H1 (cell line): ENCODE results near the gene MYO9A. TPM values are rescaled to one million over a fixed set of nuclear protein-coding genes. Genes with fewer than 3 reads are reported as not detected.

Source experiments
- CTCF ChIA-PET: fragments of 300-600 bp; sonication (Branson Sonifier 250); formaldehyde crosslinking; loops from one replicate; lab custom pipeline; 2021; ENCODE audit not compliant: partially characterized antibody; lab: Charles Lee
- POLR2A ChIA-PET: fragments of 300-600 bp; sonication (Branson Sonifier 250); formaldehyde crosslinking; loops from one replicate; lab custom pipeline; 2021; ENCODE audit warnings: inconsistent platforms; ENCODE audit not compliant: partially characterized antibody; lab: Charles Lee
- DNase-seq, 2 experiments: peaks; one replicate each; pipeline versions ENCODE4 v3.0.0 to v3.0.0-alpha.2; 2010 to 2022; ENCODE audit warnings: low spot score in 2 of 2, low read depth in 1 of 2, mixed read lengths in 1 of 2
- FAIRE-seq: peaks from 2 replicates; lab custom pipeline; 2011; peaks lifted over from hg19 to GRCh38; lab: Jason Lieb, UNC
- H2AFZ ChIP-seq: 2 replicates; pipeline ENCODE4 v1.8.1; 2012; ENCODE audit warnings: low read length, inconsistent platforms
- H2AK5ac ChIP-seq: 2 replicates; pipeline ENCODE4 v1.6.1; 2013; ENCODE audit warnings: low read depth, low read length
- H2BK120ac ChIP-seq: replicated peaks from 2 replicates; pipeline ENCODE3; 2013; ENCODE audit warnings: low read depth, low read length, inconsistent platforms
- H2BK12ac ChIP-seq: 2 replicates; pipeline ENCODE4 v1.6.1; 2013; ENCODE audit warnings: low read depth, low read length
- H2BK15ac ChIP-seq: 2 replicates; pipeline ENCODE4 v1.6.1; 2013; ENCODE audit warnings: low read length
- H2BK20ac ChIP-seq: 2 replicates; pipeline ENCODE4 v1.6.1; 2013; ENCODE audit warnings: low read length
- H2BK5ac ChIP-seq: 2 replicates; pipeline ENCODE4 v1.6.1; 2013; ENCODE audit warnings: low read depth, low read length
- H3K14ac ChIP-seq: 2 replicates; pipeline ENCODE4 v1.6.1; 2013; ENCODE audit warnings: inconsistent platforms; ENCODE audit not compliant: insufficient read length
- H3K18ac ChIP-seq: 2 replicates; pipeline ENCODE4 v1.6.1; 2013; ENCODE audit warnings: low read length; ENCODE audit errors: extremely low read depth
- H3K23ac ChIP-seq: 2 replicates; pipeline ENCODE4 v1.6.1; 2013; ENCODE audit warnings: inconsistent platforms; ENCODE audit not compliant: insufficient read length
- H3K23me2 ChIP-seq: 2 replicates; pipeline ENCODE4 v1.6.1; 2013; ENCODE audit warnings: low read depth, low read length
- H3K27ac ChIP-seq: 2 replicates; pipeline ENCODE4 v1.6.1; 2011; ENCODE audit warnings: low read depth, low read length, inconsistent platforms
- H3K27me3 ChIP-seq, 4 experiments: replicated peaks in 1 of 4; 1 replicate in 1 of 4; 2 replicates in 3 of 4; pipeline versions ENCODE4 v1.6.1 to v1.8.1; 2011 to 2013; ENCODE audit warnings: low read length in 3 of 4, mild to moderate bottlenecking in 3 of 4, inconsistent platforms in 2 of 4, mixed read lengths in 2 of 4, moderate library complexity in 1 of 4; ENCODE audit not compliant: control insufficient read depth in 3 of 4, insufficient read depth in 3 of 4; ENCODE audit errors: extremely low read depth in 1 of 4
- H3K36me3 ChIP-seq, 4 experiments: 2 replicates each; pipeline versions ENCODE4 v1.6.1 to v1.8.1; 2011 to 2013; ENCODE audit warnings: mild to moderate bottlenecking in 4 of 4, low read length in 3 of 4, moderate library complexity in 2 of 4, control low read depth in 1 of 4, inconsistent platforms in 1 of 4; ENCODE audit not compliant: insufficient read depth in 4 of 4, control insufficient read depth in 2 of 4
- H3K4ac ChIP-seq: replicated peaks from 2 replicates; pipeline ENCODE3; 2013; ENCODE audit warnings: low read length, low read depth, mixed read lengths, inconsistent platforms; ENCODE audit not compliant: insufficient read length
- H3K4me1 ChIP-seq, 4 experiments: replicated peaks in 1 of 4; 1 replicate in 1 of 4; 2 replicates in 3 of 4; pipeline versions ENCODE4 v1.6.1 to v1.8.1; 2011 to 2013; ENCODE audit warnings: low read length in 3 of 4, inconsistent platforms in 2 of 4, mixed read lengths in 1 of 4; ENCODE audit not compliant: insufficient read depth in 4 of 4, control insufficient read depth in 3 of 4
- H3K4me2 ChIP-seq, 2 experiments: 2 replicates each; pipeline versions ENCODE4 v1.6.1 to v1.8.1; 2011 to 2013; ENCODE audit warnings: low read depth in 2 of 2, low read length in 2 of 2, control low read depth in 1 of 2, inconsistent platforms in 1 of 2, mild to moderate bottlenecking in 1 of 2; ENCODE audit not compliant: insufficient read depth in 1 of 2
- H3K4me3 ChIP-seq, 4 experiments: fragments of 200-600, 300-600 bp in 1 of 4; sonication (generic), shearing (Covaris generic), sonication (Bioruptor Twin) in 1 of 4; 2 replicates each; pipeline versions ENCODE4 v1.5.1 to v1.8.1; 2011 to 2016; ENCODE audit warnings: low read length in 4 of 4, low read depth in 3 of 4, control low read depth in 2 of 4, inconsistent platforms in 2 of 4, mild to moderate bottlenecking in 2 of 4, mixed read lengths in 1 of 4, moderate library complexity in 1 of 4; ENCODE audit not compliant: insufficient read depth in 2 of 4; ENCODE audit errors: extremely low read depth in 1 of 4
- H3K56ac ChIP-seq: replicated peaks from 2 replicates; pipeline ENCODE3; 2013; ENCODE audit warnings: low read depth, mild to moderate bottlenecking, mixed read lengths, low read length, inconsistent platforms; ENCODE audit not compliant: insufficient read length
- H3K79me1 ChIP-seq: 2 replicates; pipeline ENCODE4 v1.6.1; 2013; ENCODE audit warnings: low read depth, low read length, control low read depth
- H3K79me2 ChIP-seq, 2 experiments: 2 replicates each; pipeline versions ENCODE4 v1.6.1 to v1.8.1; 2012 to 2013; ENCODE audit warnings: low read length in 2 of 2, mild to moderate bottlenecking in 2 of 2, inconsistent platforms in 1 of 2; ENCODE audit not compliant: insufficient read depth in 2 of 2, control insufficient read depth in 1 of 2
- H3K9ac ChIP-seq, 4 experiments: replicated peaks in 1 of 4; 1 replicate in 1 of 4; 2 replicates in 3 of 4; pipeline versions ENCODE4 v1.6.1 to v1.8.1; 2011 to 2013; ENCODE audit warnings: low read depth in 3 of 4, low read length in 3 of 4, control low read depth in 2 of 4, mild to moderate bottlenecking in 2 of 4, moderate library complexity in 2 of 4, inconsistent platforms in 1 of 4; ENCODE audit errors: extremely low read depth in 1 of 4
- H3K9me3 ChIP-seq, 2 experiments: 2 replicates each; pipeline versions ENCODE4 v1.6.1 to v1.8.1; 2012 to 2013; ENCODE audit warnings: mild to moderate bottlenecking in 2 of 2, moderate library complexity in 2 of 2, control low read depth in 1 of 2, inconsistent platforms in 1 of 2, low read depth in 1 of 2, low read length in 1 of 2, mixed read lengths in 1 of 2; ENCODE audit not compliant: insufficient read depth in 2 of 2
- H4K20me1 ChIP-seq, 2 experiments: replicated peaks in 1 of 2; 2 replicates each; pipeline versions ENCODE3 to v1.8.1; 2011 to 2013; ENCODE audit warnings: inconsistent platforms in 2 of 2, low read length in 2 of 2, mild to moderate bottlenecking in 1 of 2; ENCODE audit not compliant: insufficient read depth in 2 of 2, control insufficient read depth in 1 of 2
- H4K5ac ChIP-seq: 2 replicates; pipeline ENCODE4 v1.6.1; 2013; ENCODE audit warnings: low read length, low read depth, mixed read lengths, inconsistent platforms; ENCODE audit not compliant: insufficient read length
- H4K8ac ChIP-seq: 2 replicates; pipeline ENCODE4 v1.8.0; 2013; ENCODE audit warnings: mild to moderate bottlenecking, moderate library complexity, low read length, inconsistent platforms; ENCODE audit not compliant: insufficient read depth; ENCODE audit errors: extremely low read depth
- H4K91ac ChIP-seq: replicated peaks from 2 replicates; pipeline ENCODE3; 2013; ENCODE audit warnings: low read length, mixed read lengths, inconsistent platforms; ENCODE audit not compliant: insufficient read length
- ASH2L ChIP-seq: fragments of 200-600, 300-600 bp; sonication (generic); IDR thresholded peaks from one replicate; pipeline ENCODE4 v1.7.1; 2017; ENCODE audit warnings: low read length
- BCL11A ChIP-seq, 2 experiments: IDR thresholded peaks; one replicate each; pipeline ENCODE4 v1.6.1; 2011; ENCODE audit warnings: low read depth in 2 of 2, low read length in 2 of 2, mild to moderate bottlenecking in 2 of 2
- CEBPB ChIP-seq: IDR thresholded peaks from 2 replicates; pipeline ENCODE4 v1.6.1; 2012; ENCODE audit warnings: low read depth, low read length
- EP300 ChIP-seq, 2 experiments: IDR thresholded peaks; 1 replicate in 1 of 2; 2 replicates in 1 of 2; pipeline ENCODE4 v1.6.1; 2011 to 2012; ENCODE audit warnings: low read depth in 2 of 2, low read length in 2 of 2, mild to moderate bottlenecking in 2 of 2, borderline replicate concordance in 1 of 2, inconsistent platforms in 1 of 2, moderate library complexity in 1 of 2
- HDAC2 ChIP-seq, 2 experiments: fragments of 300-600 bp in 1 of 2; sonication (generic) in 1 of 2; IDR thresholded peaks; 2 replicates each; pipeline ENCODE4 v1.6.1; 2011 to 2012; ENCODE audit warnings: low read depth in 2 of 2, low read length in 2 of 2, mild to moderate bottlenecking in 2 of 2, moderate library complexity in 2 of 2, borderline replicate concordance in 1 of 2, inconsistent platforms in 1 of 2
- HDAC6 ChIP-seq: IDR thresholded peaks from one replicate; pipeline ENCODE4 v1.7.1; 2012; ENCODE audit warnings: low read depth, mild to moderate bottlenecking, inconsistent platforms, low read length, moderate library complexity
- JUND ChIP-seq: IDR thresholded peaks from 2 replicates; pipeline ENCODE4 v1.6.1; 2011; ENCODE audit warnings: mild to moderate bottlenecking, improper control_type of control experiment, low read length
- KDM4A ChIP-seq: IDR thresholded peaks from one replicate; pipeline ENCODE4 v1.7.1; 2012; ENCODE audit warnings: low read depth, mild to moderate bottlenecking, moderate library complexity, low read length, inconsistent platforms; ENCODE audit not compliant: severe bottlenecking
- KDM5A ChIP-seq: fragments of 200-600 bp; IDR thresholded peaks from 2 replicates; pipeline ENCODE4 v1.7.1; 2012; ENCODE audit warnings: mild to moderate bottlenecking, low read length, inconsistent platforms, mixed read lengths
- PHF8 ChIP-seq: fragments of 200-600 bp; sonication (generic); conservative IDR thresholded peaks from 2 replicates; pipeline ENCODE4 v1.7.1; 2012; ENCODE audit warnings: low read depth, mild to moderate bottlenecking, inconsistent platforms, low read length, moderate library complexity
- SP2 ChIP-seq: IDR thresholded peaks from 2 replicates; pipeline ENCODE4 v1.6.1; 2012; ENCODE audit warnings: mild to moderate bottlenecking, low read length, inconsistent platforms
- SUZ12 ChIP-seq: fragments of 200-600 bp; sonication (generic); IDR thresholded peaks from 2 replicates; pipeline ENCODE4 v1.6.1; 2012; ENCODE audit warnings: mild to moderate bottlenecking, inconsistent platforms, low read length, moderate library complexity, mixed read lengths
- TCF12 ChIP-seq: IDR thresholded peaks from 2 replicates; pipeline ENCODE4 v1.6.1; 2011; ENCODE audit warnings: low read depth, mild to moderate bottlenecking, low read length
- ZNF274 ChIP-seq: IDR thresholded peaks from 2 replicates; pipeline ENCODE4 v1.7.0; 2012; ENCODE audit warnings: low read length, borderline replicate concordance; ENCODE audit errors: extremely low read depth
- WGBS, 2 experiments: shearing (Covaris generic) in 1 of 2; methylation state at CpG; one replicate each; pipeline versions ENCODE4 v1.1.6 to v1.1.7; 2013 to 2015; ENCODE audit warnings: low lambda C conversion rate in 2 of 2, mixed read lengths in 2 of 2, inconsistent platforms in 1 of 2, low coverage in 1 of 2, missing lambda C conversion rate in 1 of 2; ENCODE audit not compliant: insufficient replicate concordance in 2 of 2, insufficient coverage in 1 of 2, insufficient read length in 1 of 2; ENCODE audit errors: extremely low coverage in 1 of 2, missing lambda C conversion rate in 1 of 2; 5-methylcytosine and 5-hydroxymethylcytosine counted together
- polyA plus RNA-seq, 7 experiments: library from polyadenylated mRNA; depleted of rRNA in 3 of 7; stranded (reverse) in 5 of 7; unstranded in 2 of 7; fragments of >200 nt in 5 of 7; fragments of 200-250 nt in 2 of 7; gene quantifications; 1 replicate in 5 of 7; 2 replicates in 1 of 7; 4 replicates in 1 of 7; pipeline versions ENCODE4 v1.2.1 to v1.2.3, GENCODE V29; 2011 to 2013; ENCODE audit warnings: missing spikeins in 2 of 7, mixed read lengths in 2 of 7
- total RNA-seq: library from RNA; stranded (reverse); fragmentation: NEBNext Ultra II Directional; extraction: Animal tissue kit (Norgen Biotek cat#: 25700); gene quantifications from 2 replicates; pipeline ENCODE4 v1.2.1, GENCODE V29; 2021

Gene MYO9A
- total and polyA plus RNA-seq, 2 of the 8 experiments (the other 6 are each of a cell fraction or from before 2014, with no cell fraction given), result 3.9 to 26.0 TPM

- no peak overlapping the region for H3K23ac ChIP-seq
- no peak for FAIRE-seq
- no peaks in the 10 kb centered on the region for H3K79me1 ChIP-seq
- ChIA-PET POLR2A (no interaction called here), CTCF (no interaction called here)
- 92% methylated on average over 9 of the region's 9 CpGs; no CpG with 5 or more reads in 1 of the 2 experiments for WGBS, 2 experiments
- no peak overlapping the region for H2BK5ac ChIP-seq
- no peak overlapping the region for H2AK5ac ChIP-seq
- no peak overlapping the region for H2BK20ac ChIP-seq
- H3K4me2 ChIP-seq, result no peak overlapping the region
- H3K23me2 ChIP-seq, result no peaks in the 10 kb centered on the region
- H2BK12ac ChIP-seq, result no peak overlapping the region
- no peak overlapping the region for H2AFZ ChIP-seq
- no peak overlapping the region for H3K18ac ChIP-seq
- H3K36me3 ChIP-seq, result no peaks in the 10 kb centered on the region
- H3K27ac ChIP-seq, result no peak overlapping the region
- no peak overlapping the region for H4K91ac ChIP-seq
- no peak overlapping the region for H4K5ac ChIP-seq
- no peak overlapping the region for H3K14ac ChIP-seq
- no peaks in the 10 kb centered on the region for H4K20me1 ChIP-seq
- H3K9ac ChIP-seq, result no peak overlapping the region
- no peaks in the 10 kb centered on the region for H3K79me2 ChIP-seq
- H3K9me3 ChIP-seq, result no peaks in the 10 kb centered on the region
- DNase-seq, result no peak
- H3K4me1 ChIP-seq, result no peaks in the 10 kb centered on the region
- H3K56ac ChIP-seq, result no peak overlapping the region
- H3K4ac ChIP-seq, result no peak overlapping the region
- no peak overlapping the region for H4K8ac ChIP-seq
- no peak overlapping the region for H2BK15ac ChIP-seq
- no peaks in the 10 kb centered on the region for H3K27me3 ChIP-seq
- H2BK120ac ChIP-seq, result no peak overlapping the region
- H3K4me3 ChIP-seq, result no peak overlapping the region
- TF ChIP-seq CEBPB (no peak), ASH2L (no peak), HDAC6 (no peak), TCF12 (no peak), KDM4A (no peak), BCL11A (IDR thresholded peaks at IDR 0.05; ENCODE audit: low read depth in 2 of 2, low read length in 2 of 2) (no peak), JUND (no peak), ZNF274 (no peak), EP300 (IDR thresholded peaks at IDR 0.05; ENCODE audit: borderline replicate concordance in 1 of 2, low read depth in 2 of 2, low read length in 2 of 2) (no peak), KDM5A (no peak), HDAC2 (IDR thresholded peaks at IDR 0.05; ENCODE audit: borderline replicate concordance in 1 of 2, low read depth in 2 of 2, low read length in 2 of 2) (no peak), SUZ12 (no peak), PHF8 (no peak), SP2 (no peak)
Measured at GRCh38 chr15:72086920-72087648, 30.9 kb downstream of the MYO9A start.
